HG02973 (cell line): ENCODE data around the gene FAM200A.
"Not testable (repeated sequence)": the region's sequence is repeated elsewhere in the genome, so short reads cannot be mapped to it uniquely, and the experiment has no call there.

Experiments
- ATAC-seq: cut with Tn5 transposase; IDR thresholded peaks from one replicate; pipeline ENCODE4 v1.9.1; 2021; ENCODE audit warnings: moderate library complexity; ENCODE audit not compliant: unreplicated experiment

The FAM200A gene

DNA sequence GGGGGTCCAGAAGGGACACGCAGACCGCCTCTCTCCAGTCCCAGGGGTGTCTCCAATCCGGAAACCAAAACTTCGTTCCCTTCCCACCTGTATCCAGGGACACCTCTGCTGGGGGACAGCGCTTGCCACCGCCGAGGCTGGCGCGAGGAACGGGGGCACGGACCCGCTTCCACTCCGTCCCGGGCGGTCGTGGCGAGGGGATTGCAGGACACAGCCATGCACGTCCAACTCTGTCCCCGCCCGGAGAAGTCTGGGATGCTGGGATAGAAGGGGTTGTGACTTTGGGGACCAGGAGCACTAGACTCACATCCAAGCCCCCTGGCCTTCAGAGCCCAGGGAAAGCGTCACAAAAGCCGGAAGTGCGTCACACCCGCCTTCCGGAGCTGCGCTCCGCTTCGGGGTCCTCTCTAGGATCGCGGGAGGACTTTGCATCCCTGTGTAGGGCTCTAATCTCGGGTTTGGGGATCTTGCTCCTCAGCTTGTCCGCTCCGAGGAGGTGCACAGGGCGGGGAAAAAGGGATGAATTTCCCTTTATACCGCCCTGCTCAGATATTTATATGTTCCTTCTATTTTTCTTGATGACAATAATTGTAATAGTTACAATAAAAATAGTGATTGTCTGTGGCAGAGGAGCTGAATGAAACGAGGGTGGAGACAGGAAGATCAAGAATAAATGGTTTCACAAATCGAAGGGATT lies at the start of gene FAM200A:
Gene FAM200A (minus strand): TSS at position 348 of the 697 bp plus-strand sequence. CDS start 3,707 bp downstream, outside the sequence.
- ATAC-seq, result peak; percentile 85

DNA sequence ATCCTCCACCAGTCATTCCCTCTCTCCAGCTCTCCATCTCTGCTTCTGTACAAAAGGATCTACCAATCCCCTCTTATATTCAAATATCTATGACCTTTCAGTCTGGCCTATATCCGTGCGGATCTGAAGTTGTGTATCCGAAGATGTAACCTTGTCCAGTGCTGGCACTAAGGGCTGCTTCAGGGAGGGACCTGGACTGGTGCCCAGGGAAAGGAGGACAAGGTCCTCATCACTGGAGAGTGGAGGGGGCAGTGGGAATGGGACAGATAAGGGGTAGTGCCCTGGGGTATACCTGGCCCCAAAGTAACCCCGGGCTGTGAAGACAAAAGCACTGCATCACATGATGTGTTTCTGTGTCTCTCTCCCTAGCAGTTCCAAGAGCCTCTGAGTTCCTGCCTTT lies 47.9 kb upstream of the FAM200A start:
- no peak for ATAC-seq

DNA sequence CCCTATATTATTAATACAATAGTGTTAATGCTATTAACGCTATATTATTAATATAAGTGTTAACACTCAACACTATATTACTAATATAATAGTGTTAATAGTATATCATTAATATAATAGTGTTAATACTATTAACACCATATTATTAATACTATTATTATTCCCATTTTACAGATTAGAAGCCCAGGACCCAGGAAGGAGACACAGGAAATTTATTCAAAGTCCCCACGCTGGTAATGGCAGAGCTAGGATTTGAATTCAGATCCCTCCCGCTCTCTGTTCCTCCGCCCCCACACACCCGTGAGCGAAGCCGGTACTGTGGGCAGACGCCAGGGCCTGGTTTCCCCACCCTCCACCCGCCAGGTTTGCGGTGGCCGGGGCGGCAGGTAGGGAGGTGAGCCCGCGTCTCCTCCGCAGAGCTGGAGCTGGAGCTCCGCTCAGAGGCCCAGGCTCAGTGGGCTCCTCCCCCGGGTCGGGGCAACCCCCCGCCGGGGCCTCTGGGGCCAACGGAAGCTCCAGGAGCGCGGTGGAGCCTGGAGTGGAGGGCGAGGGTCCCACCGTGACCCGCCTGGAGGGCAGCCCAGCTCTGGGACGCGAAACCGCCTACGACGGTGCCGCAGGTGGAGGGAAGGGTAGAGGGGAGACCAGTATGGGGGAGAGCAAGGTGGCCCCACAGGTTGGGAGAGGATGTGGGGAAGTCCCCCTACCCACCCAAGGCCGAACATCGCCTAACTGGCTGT lies 46.0 kb upstream of the FAM200A start, which contains the start of gene TMEM225B:
Gene TMEM225B (plus strand): TSS at position 506 of the 740 bp plus-strand sequence. CDS start 6,122 bp downstream, outside the sequence.
- no peak for ATAC-seq

DNA sequence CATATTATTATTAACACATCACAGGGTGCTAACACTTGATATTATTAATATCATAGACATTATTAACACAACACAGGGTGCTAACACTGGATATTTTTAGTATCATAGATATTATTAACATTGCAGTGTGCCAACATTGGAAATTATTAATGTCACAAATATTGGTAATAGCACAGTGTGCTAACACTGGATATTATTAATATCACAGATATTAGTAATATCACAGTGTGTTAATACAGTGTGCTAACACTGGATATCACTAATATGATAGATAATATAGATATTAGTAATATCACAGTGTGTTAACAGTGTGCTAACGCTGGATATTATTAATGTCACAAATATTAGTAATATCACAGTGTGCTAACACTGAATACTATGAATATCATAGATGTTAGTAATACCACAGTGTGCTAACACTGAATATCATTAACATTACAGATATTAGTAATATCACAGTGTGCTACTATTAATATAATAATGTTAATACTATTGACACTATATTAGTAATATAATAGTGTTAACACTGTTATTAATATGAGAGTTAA lies 44.6 kb upstream of the FAM200A start:
- no peak for ATAC-seq

DNA sequence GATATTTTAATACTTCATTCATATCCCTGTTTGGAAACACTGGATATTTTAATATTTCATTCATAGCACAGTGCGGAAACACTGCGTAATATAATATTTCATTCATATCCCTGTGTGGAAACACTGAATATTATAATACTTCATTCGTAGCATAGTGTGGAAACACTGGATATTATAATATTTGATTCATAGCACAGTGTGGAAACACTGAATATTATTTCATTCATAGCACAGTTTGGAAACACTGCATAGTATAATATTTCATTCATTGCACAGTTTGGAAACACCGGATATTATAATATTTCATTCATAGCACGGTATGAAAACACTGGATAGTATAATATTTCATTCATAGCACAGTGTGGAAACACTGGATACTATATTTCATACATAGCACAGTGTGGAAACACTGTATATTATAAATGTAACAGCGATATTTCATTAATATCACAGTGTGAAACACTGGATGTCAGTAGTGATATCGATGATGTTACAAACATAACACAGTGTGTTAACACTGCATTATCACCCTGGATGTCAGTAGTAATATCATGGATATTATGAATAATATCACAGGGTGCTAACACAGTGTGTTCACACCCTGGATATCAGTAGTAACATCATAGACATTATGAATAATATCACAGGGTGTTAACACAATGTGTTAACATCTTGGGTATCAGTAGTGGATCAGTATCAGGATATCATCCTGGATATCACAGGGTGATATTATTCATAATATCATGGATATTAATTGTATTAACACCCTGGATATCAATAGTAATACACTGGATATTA lies 43.2 kb upstream of the FAM200A start:
- no peak for ATAC-seq

DNA sequence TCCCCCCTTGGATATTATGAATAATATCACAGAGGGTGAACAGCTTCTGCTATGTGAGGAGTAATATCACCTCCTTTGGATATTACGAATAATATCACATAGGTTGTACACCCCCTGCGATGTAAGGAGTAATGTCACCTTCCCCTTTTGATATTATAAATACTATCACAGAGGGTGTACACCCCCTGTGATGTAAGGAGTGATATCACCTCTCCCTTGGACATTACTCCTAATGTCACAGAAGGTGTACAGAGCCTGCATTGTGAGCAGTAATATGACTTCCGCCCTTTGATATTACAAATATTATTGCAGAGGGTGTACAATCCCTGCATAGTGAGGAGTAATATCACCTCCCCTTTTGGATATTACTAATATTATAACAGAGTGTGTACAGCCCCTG lies 37.0 kb upstream of the FAM200A start:
- ATAC-seq, result no peak

DNA sequence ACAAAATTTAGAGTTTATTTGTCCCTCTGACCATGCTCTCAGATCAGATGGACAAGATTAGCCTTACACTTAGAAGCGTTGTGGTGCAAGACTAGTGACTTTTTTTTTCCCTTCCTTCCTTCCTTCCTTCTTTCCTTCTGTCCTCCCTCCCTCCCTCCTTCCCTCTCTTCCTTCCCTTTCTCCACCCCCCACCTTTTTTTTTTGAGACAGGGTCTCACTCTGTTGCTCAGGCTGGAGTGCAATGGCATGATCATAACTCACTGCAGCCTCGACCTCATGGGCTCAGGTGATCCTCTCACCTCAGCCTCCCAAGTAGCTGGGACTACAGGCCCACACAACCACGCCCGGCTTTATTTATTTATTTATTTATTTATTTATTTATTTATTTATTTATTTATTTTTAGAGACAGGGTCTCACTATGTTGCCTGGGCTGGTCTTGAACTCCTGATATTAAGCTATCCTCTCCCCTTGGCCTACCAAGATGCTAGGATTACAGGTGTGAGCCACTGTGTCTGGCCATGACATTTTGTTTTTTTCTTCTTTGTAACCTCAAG lies 28.9 kb upstream of the FAM200A start:
- not testable (repeated sequence) for ATAC-seq

DNA sequence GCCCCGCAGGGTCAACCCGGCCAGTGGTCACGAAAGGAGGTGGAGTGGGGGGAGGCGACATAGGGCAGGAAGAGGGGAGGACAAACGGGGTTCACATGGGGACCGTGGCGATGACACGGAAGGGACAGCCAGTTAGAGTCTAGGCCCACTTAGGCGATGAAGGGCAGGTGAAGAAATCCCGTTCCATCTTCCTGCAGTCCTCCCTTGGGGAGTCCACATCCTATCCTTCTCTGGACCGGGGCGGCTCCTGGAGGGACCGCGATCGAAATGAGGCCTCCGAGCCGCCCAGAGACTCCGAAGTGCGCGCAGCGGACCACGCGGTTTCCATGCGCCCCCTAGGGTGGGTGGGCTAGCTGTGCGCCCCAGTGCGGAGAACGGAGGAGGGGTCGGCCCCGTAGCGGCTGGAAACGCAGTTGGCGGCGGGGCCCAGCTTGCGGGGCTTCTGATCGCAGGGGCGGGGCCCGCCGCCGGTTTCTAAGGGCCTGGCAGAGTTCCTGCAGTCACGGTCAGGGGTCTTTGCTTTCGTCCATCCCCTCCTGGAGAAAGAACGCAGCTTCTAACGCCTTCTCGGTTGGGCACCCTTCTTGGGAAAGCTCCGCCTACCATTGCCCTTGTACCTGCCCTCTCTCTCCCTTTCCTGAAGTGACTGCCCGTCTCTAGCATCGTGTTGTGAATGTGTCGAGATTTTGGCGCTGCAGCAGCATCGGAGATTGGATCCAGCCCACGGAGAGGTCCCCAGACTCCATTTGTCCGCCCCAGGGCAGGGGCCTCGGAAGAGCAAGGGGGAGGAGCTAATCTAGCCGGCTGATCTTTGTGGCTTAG lies 28.3 kb upstream of the FAM200A start:
- ATAC-seq, result no peak

DNA sequence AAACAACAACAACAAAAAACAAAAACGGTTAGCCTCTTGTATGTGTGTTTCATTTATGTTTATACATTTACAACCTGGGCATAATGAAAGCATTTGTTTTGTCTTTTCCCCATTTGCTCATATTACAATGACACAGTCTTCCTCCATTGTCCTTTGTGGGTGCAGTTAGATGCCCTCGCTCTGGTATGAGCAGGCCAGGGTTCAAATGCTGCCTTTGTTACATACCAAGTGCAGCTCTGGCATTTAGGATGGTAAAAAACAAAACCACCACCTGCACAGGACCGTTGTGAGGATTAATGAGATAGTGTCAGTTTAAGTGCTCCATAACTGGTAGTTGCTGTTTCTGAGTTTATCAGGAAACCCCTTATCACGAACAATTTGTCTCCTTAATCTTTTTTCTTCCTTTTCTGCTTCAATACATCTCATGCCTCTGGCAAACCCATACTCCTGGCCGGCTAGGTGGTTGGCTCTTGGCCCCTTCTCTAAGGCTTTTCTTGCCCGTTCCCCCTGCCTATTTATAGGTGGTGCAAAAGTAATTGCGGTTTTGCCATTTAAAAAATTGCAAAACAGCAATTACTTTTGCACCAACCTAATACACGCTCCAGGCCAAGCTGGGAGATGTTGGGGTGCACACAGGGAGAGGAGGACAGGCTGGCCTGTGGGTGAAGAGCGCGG lies 27.5 kb upstream of the FAM200A start:
- ATAC-seq, result no peak

DNA sequence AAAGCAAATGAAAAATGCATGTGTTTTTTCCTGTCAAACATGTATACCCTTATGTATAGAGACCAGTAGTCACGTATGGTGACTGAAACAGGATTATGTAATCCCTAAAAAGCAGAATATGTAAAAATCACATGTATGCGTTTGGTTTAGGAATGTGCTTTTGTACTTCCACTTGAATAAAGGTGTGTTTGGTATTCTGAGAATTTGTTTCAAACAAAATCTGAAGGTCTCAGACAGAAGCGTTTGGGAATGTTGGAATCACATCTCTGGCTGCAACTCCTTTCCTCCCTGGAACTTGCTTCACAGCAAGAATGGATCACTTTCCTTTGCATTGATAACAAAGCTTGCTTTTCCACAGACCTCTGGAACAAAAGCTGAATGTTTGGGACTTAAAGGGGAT lies 24.3 kb upstream of the FAM200A start:
- no peak for ATAC-seq

DNA sequence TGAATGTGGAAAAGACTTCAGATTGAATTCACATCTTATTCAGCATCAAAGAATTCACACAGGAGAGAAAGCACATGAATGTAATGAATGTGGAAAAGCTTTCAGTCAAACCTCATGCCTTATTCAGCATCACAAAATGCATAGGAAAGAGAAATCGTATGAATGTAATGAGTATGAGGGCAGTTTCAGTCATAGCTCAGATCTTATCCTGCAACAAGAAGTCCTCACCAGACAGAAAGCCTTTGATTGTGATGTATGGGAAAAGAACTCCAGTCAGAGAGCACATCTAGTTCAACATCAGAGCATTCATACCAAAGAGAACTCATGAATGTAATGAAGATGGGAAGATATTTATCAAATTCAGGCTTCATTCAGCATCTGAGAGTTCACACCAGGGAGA lies 21.3 kb upstream of the FAM200A start:
- ATAC-seq, result no peak

DNA sequence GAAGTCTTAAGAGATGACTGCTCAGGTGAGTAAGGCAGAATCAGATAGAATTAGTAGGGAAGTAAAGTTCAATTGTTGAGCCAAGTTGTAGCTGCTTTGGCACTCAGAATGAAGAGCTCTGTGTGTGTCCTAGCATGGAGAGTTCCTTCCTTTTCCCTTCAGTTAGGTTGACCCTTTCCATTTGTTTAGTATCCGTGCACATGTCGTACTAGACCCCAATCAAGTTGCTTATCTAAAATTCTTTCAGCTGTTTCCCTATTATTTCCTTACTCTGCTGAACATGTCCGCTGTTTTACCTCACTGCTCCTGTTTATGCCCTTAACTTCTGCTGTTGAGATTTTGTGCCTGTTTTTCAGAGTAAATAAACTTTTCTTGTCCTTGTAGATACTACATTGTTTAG lies 19.9 kb upstream of the FAM200A start:
- no peak for ATAC-seq

DNA sequence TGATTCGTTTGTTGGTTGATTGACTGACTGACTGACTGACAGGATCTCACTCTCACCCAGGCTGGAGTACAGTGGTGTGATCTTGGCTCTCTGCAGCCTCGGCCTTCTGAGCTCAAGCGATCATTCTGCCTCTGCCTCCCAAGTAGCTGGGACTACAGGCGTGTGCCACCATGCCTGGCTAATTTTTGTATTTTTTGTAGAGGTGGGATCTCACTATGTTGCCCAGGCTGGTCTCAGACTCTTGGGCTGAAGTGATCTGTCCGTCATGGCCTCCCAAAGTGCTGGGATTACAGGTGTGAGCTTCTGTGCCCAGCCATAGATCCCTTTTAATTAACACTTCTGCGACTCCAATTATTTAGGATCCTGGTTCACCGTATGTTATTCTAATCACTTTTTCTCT lies 16.9 kb upstream of the FAM200A start:
- ATAC-seq, result not testable (repeated sequence)

DNA sequence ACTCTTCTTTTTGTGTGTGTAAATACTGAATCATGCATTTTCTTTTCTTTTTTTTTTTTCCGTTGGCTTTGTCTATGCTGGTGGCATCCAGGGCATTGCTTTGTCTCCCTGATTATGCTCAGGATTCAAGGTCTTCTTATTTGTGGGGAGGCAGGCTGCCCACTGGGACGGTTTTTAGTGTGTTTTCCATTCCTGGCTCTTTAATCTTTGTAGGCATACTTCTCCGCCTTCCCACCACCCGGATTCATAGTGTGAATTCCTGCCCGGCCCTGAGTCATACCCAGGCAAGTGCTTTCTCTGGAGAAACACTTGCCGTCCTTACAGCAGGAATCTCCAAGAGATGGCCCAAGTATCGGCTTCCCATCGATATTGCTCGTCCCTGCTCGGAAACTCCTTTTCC lies 11.7 kb upstream of the FAM200A start:
- no peak for ATAC-seq

DNA sequence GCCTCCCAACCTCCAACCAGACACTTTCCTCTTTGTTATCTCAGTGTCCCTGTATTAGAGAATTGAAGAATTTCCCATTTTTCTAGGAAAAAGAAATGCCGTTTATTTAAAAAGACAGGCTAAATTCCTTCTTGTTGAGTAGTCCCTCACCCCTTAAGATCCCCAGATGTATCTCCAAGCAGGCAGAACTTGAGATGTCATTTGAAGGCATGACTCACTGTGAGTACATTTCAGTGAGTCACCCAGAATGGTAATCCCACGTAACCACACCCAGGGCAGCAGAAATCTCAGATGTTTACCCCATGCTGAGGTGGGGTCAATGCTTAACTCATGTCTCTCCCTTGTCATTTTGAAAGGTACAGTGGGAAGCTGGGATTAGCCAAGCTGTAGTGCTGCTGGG lies 10.9 kb upstream of the FAM200A start:
- ATAC-seq, result no peak

DNA sequence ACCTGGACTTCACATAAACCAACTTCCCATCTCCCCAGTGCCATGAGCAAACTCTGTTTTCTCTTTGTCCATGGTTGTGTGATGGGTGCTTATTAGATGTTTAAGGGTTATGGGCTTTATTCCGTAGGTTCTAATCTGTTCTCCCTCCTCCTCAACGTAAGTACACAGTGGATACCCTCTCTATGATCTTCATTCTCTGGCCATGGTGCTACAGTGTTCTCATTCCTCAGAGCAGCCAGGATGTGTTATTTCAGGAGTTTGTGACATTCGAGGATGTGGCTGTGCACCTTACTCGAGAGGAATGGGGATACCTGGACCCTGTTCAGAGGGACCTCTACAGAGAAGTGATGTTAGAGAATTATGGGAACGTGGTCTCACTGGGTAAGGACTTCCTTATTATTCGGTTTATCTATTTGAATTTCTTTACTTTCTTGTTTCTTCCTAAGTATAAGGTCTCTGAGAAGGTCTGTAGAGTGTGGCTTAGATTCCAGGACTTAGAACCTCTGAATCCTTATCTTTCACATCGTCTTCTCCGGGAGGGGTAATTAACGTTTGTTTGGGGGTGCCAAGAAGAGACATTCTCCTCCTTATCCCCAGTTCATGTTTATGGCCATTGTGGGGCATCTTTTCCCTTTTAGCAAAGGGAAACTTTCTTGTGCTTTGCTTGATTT lies 10.3 kb upstream of the FAM200A start:
- ATAC-seq, result no peak

DNA sequence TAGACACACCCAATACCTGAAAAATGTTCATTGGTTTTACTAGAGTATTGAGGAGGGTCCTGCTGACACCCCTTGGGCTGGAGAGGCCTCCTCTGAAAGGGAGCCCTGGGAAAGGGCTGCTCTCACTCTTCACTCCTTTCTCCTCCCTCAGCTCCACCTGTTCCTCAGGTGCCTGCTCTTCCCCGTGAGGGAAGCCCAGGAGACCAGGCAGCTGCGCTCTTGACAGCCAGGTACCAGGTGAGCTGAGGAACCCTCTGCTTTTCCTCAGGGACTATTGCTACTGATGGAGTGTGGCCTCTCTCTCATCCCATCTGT lies 9.8 kb upstream of the FAM200A start:
- no peak for ATAC-seq

DNA sequence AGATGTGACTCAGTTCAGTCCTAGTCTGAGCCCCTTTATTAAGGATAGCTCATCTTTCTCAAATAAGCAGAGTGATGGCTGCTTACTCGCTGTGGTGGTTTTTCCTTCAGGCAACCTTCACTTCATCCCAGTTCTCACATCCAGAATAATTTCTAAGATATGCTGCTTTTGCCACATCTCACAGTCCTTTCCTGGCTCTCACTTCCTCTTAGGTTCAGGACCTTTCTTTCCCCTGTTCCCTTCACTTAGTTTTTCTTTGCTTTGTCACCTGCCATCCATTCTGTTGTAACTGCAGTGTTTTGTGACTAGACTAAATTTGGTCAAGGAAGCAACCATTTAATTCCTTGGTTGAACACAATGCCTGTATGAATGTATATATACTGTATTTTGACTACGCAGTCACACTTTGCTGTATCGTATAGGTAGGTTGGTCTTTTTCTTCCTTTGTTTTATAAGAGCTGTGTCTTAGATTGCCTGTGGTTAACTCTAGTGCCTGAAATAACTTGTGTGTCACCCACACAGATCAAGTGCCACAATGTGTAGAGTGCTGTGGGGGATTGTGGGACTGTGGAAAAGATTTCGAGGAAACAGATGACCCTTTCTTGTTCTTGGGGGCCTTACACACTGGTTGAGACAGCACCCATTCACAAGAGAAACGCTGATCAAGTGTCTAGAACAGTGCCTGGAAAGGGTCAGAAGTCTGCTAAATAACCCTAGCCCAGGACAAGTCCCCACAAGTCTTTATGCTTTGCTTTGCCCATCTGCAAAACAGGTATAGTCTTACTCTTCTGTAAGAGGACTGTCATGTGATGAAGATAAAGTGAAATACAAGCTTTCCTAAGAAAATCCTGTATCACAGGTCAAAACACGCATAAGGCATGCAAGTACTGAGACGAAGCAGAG lies 9.2 kb upstream of the FAM200A start:
- ATAC-seq, result no peak
